Mesendoderm (in vitro differentiated cells): ENCODE measurements around the gene PTH2.

Experiments
- DNase-seq: peaks from one replicate; pipeline ENCODE4 v3.0.0; 2013
- H2AK5ac ChIP-seq: 2 replicates; pipeline ENCODE4 v1.6.1; 2013; ENCODE audit warnings: low read length, inconsistent platforms
- H2BK120ac ChIP-seq: 2 replicates; pipeline ENCODE4 v1.6.1; 2013; ENCODE audit warnings: low read depth, mild to moderate bottlenecking, low read length, moderate library complexity, mixed read lengths
- H2BK15ac ChIP-seq: replicated peaks from 2 replicates; pipeline ENCODE4 v1.6.1; 2013; ENCODE audit warnings: low read depth, mild to moderate bottlenecking, moderate library complexity
- H2BK5ac ChIP-seq: 2 replicates; pipeline ENCODE4 v1.6.1; 2013; ENCODE audit warnings: low read length, inconsistent platforms
- H3K18ac ChIP-seq: 2 replicates; pipeline ENCODE4 v1.6.1; 2013; ENCODE audit warnings: mild to moderate bottlenecking, low read length, mixed read lengths
- H3K23ac ChIP-seq: one replicate; pipeline ENCODE4 v1.6.1; 2013; ENCODE audit warnings: low read length
- H3K27ac ChIP-seq: 2 replicates; pipeline ENCODE4 v1.5.1; 2013; ENCODE audit warnings: low read depth, mild to moderate bottlenecking, inconsistent platforms, low read length, moderate library complexity
- H3K27me3 ChIP-seq: 2 replicates; pipeline ENCODE4 v1.6.1; 2013; ENCODE audit warnings: low read length, control low read depth, mild to moderate bottlenecking, inconsistent platforms; ENCODE audit not compliant: insufficient read depth, poor library complexity
- H3K36me3 ChIP-seq: 2 replicates; pipeline ENCODE4 v1.6.1; 2013; ENCODE audit warnings: low read length, inconsistent platforms; ENCODE audit not compliant: control insufficient read depth, insufficient read depth
- H3K4ac ChIP-seq: one replicate; pipeline ENCODE4 v1.6.1; 2013; ENCODE audit warnings: low read depth, mild to moderate bottlenecking, low read length, moderate library complexity
- H3K4me1 ChIP-seq: 2 replicates; pipeline ENCODE4 v1.6.1; 2013; ENCODE audit warnings: low read depth, low read length, inconsistent platforms; ENCODE audit not compliant: control insufficient read depth
- H3K4me2 ChIP-seq: 2 replicates; pipeline ENCODE4 v1.6.1; 2013; ENCODE audit warnings: low read length
- H3K4me3 ChIP-seq: 2 replicates; pipeline ENCODE4 v1.5.1; 2013; ENCODE audit warnings: mild to moderate bottlenecking, low read length
- H3K56ac ChIP-seq: one replicate; pipeline ENCODE4 v1.6.1; 2013; ENCODE audit warnings: low read length
- H3K79me1 ChIP-seq: 2 replicates; pipeline ENCODE4 v1.6.1; 2013; ENCODE audit warnings: low read length, inconsistent platforms
- H3K79me2 ChIP-seq: 2 replicates; pipeline ENCODE4 v1.6.1; 2013; ENCODE audit warnings: mild to moderate bottlenecking, low read length; ENCODE audit not compliant: control insufficient read depth, insufficient read depth
- H3K9ac ChIP-seq: 2 replicates; pipeline ENCODE4 v1.6.1; 2013; ENCODE audit warnings: low read length, inconsistent platforms
- H4K5ac ChIP-seq: one replicate; pipeline ENCODE4 v1.6.1; 2013; ENCODE audit warnings: low read length
- H4K8ac ChIP-seq: one replicate; pipeline ENCODE4 v1.6.1; 2013; ENCODE audit warnings: low read depth, mild to moderate bottlenecking, control low read depth, low read length, moderate library complexity
- WGBS: extraction: QIAGEN DNeasy Blood & Tissue Kit; methylation state at CpG from one replicate; pipeline ENCODE4 v1.1.7; 2013; ENCODE audit warnings: low lambda C conversion rate, missing lambda C conversion rate; ENCODE audit not compliant: insufficient coverage; ENCODE audit errors: extremely low coverage; 5-methylcytosine and 5-hydroxymethylcytosine counted together

PTH2 gene

GRCh38 chr19:49389406-49389805 lies 33.8 kb downstream of the PTH2 start:
- Histone ChIP-seq H3K4me2 (no peak overlapping the region), H3K79me1 (no peaks in the 10 kb centered on the region), H3K27ac (no peak overlapping the region), H3K36me3 (no peaks in the 10 kb centered on the region), H2BK120ac (no peak overlapping the region), H2BK5ac (no peak overlapping the region), H4K5ac (no peak overlapping the region), H3K4me3 (no peak overlapping the region), H3K79me2 (no peaks in the 10 kb centered on the region), H3K9ac (no peak overlapping the region), H3K23ac (no peak overlapping the region), H3K4ac (no peak overlapping the region), H2BK15ac (no peak overlapping the region), H3K4me1 (no peaks in the 10 kb centered on the region), H2AK5ac (no peak overlapping the region), H3K18ac (no peak overlapping the region), H3K27me3 (no peaks in the 10 kb centered on the region), H4K8ac (no peak overlapping the region), H3K56ac (no peak overlapping the region)
- WGBS, result no CpG with 5 or more reads among the region's 20 CpGs
- no peak for DNase-seq

GRCh38 chr19:49387936-49388372 lies 35.3 kb downstream of the PTH2 start, which contains the start of gene KASH5:
Gene KASH5, plus strand, starts transcription at chr19:49388249. Its CDS starts 2,635 bp downstream, at chr19:49390884.
- Histone ChIP-seq H3K4ac (no peak within 1 kb of the TSS), H3K18ac (no peak within 1 kb of the TSS), H3K56ac (no peak within 1 kb of the TSS), H3K4me1 (no peaks in the 10 kb centered on the region), H3K36me3 (no peaks in the 10 kb centered on the region), H4K5ac (no peak within 1 kb of the TSS), H2BK5ac (no peak within 1 kb of the TSS), H2BK120ac (no peak within 1 kb of the TSS), H3K27ac (no peak within 1 kb of the TSS), H2BK15ac (no peak within 1 kb of the TSS), H3K79me1 (no peaks in the 10 kb centered on the region), H3K27me3 (no peaks in the 10 kb centered on the region), H3K9ac (no peak within 1 kb of the TSS), H3K4me3 (no peak within 1 kb of the TSS), H3K79me2 (no peaks in the 10 kb centered on the region), H4K8ac (no peak within 1 kb of the TSS), H3K4me2 (no peak within 1 kb of the TSS), H2AK5ac (no peak within 1 kb of the TSS), H3K23ac (no peak within 1 kb of the TSS)
- no peak for DNase-seq
- no CpG with 5 or more reads among the region's 40 CpGs for WGBS

- Histone ChIP-seq H3K36me3 (no peaks in the 10 kb centered on the region), H2AK5ac (no peak overlapping the region), H3K4ac (no peak overlapping the region), H3K27me3 (no peaks in the 10 kb centered on the region), H3K27ac (no peak overlapping the region), H3K79me1 (no peaks in the 10 kb centered on the region), H4K5ac (no peak overlapping the region), H3K79me2 (no peaks in the 10 kb centered on the region), H3K18ac (no peak overlapping the region), H2BK15ac (no peak overlapping the region), H3K4me2 (no peak overlapping the region), H4K8ac (no peak overlapping the region), H3K56ac (no peak overlapping the region), H3K9ac (no peak overlapping the region), H3K4me3 (no peak overlapping the region), H3K23ac (no peak overlapping the region), H2BK5ac (no peak overlapping the region), H2BK120ac (no peak overlapping the region), H3K4me1 (no peaks in the 10 kb centered on the region)
- WGBS, result no CpG with 5 or more reads among the region's 1 CpG
- DNase-seq, result no peak
Measured at GRCh38 chr19:49383599-49383998, 39.6 kb downstream of the PTH2 start.

GRCh38 chr19:49382639-49383038 lies 40.6 kb downstream of the PTH2 start:
- no peaks in the 10 kb centered on the region for H3K79me1 ChIP-seq
- H4K5ac ChIP-seq, result no peak overlapping the region
- H2BK5ac ChIP-seq, result no peak overlapping the region
- no peak overlapping the region for H3K56ac ChIP-seq
- H3K27ac ChIP-seq, result no peak overlapping the region
- no peak overlapping the region for H3K4me2 ChIP-seq
- H2AK5ac ChIP-seq, result no peak overlapping the region
- no peak overlapping the region for H4K8ac ChIP-seq
- H3K79me2 ChIP-seq, result no peaks in the 10 kb centered on the region
- no peak for DNase-seq
- no peak overlapping the region for H3K18ac ChIP-seq
- no peak overlapping the region for H2BK120ac ChIP-seq
- no peak overlapping the region for H2BK15ac ChIP-seq
- WGBS, result no CpG with 5 or more reads among the region's 5 CpGs
- no peaks in the 10 kb centered on the region for H3K4me1 ChIP-seq
- no peaks in the 10 kb centered on the region for H3K27me3 ChIP-seq
- H3K23ac ChIP-seq, result no peak overlapping the region
- no peak overlapping the region for H3K9ac ChIP-seq
- no peak overlapping the region for H3K4me3 ChIP-seq
- no peaks in the 10 kb centered on the region for H3K36me3 ChIP-seq
- no peak overlapping the region for H3K4ac ChIP-seq

GRCh38 chr19:49380391-49380790 lies 42.9 kb downstream of the PTH2 start:
- H3K79me1 ChIP-seq, result no peaks in the 10 kb centered on the region
- no peaks in the 10 kb centered on the region for H3K79me2 ChIP-seq
- H3K23ac ChIP-seq, result no peak overlapping the region
- H3K4me3 ChIP-seq, result no peak overlapping the region
- no peak overlapping the region for H2AK5ac ChIP-seq
- no peaks in the 10 kb centered on the region for H3K4me1 ChIP-seq
- no peak overlapping the region for H3K27ac ChIP-seq
- no peak overlapping the region for H3K4me2 ChIP-seq
- H2BK15ac ChIP-seq, result no peak overlapping the region
- no peak for DNase-seq
- H4K5ac ChIP-seq, result no peak overlapping the region
- H3K56ac ChIP-seq, result no peak overlapping the region
- H3K27me3 ChIP-seq, result no peaks in the 10 kb centered on the region
- no peaks in the 10 kb centered on the region for H3K36me3 ChIP-seq
- no peak overlapping the region for H3K4ac ChIP-seq
- H2BK120ac ChIP-seq, result no peak overlapping the region
- H4K8ac ChIP-seq, result no peak overlapping the region
- WGBS, result no CpG with 5 or more reads among the region's 3 CpGs
- H3K18ac ChIP-seq, result no peak overlapping the region
- no peak overlapping the region for H2BK5ac ChIP-seq
- no peak overlapping the region for H3K9ac ChIP-seq

- H3K27me3 ChIP-seq, result no peaks in the 10 kb centered on the region
- H3K36me3 ChIP-seq, result no peaks in the 10 kb centered on the region
- no peak overlapping the region for H4K5ac ChIP-seq
- H3K9ac ChIP-seq, result no peak overlapping the region
- H2AK5ac ChIP-seq, result no peak overlapping the region
- H3K4me3 ChIP-seq, result no peak overlapping the region
- no peak overlapping the region for H3K27ac ChIP-seq
- H3K4me2 ChIP-seq, result no peak overlapping the region
- H2BK15ac ChIP-seq, result no peak overlapping the region
- no peaks in the 10 kb centered on the region for H3K79me2 ChIP-seq
- DNase-seq, result no peak
- no peak overlapping the region for H3K23ac ChIP-seq
- WGBS, result no CpG with 5 or more reads among the region's 3 CpGs
- no peak overlapping the region for H4K8ac ChIP-seq
- no peak overlapping the region for H2BK5ac ChIP-seq
- H3K4ac ChIP-seq, result no peak overlapping the region
- no peaks in the 10 kb centered on the region for H3K4me1 ChIP-seq
- H3K79me1 ChIP-seq, result no peaks in the 10 kb centered on the region
- no peak overlapping the region for H3K18ac ChIP-seq
- H2BK120ac ChIP-seq, result no peak overlapping the region
- H3K56ac ChIP-seq, result no peak overlapping the region
Measured at GRCh38 chr19:49378512-49378911, 44.7 kb downstream of the PTH2 start.
